LNCaP clone FGC (cell line): ENCODE data around the gene TMEM165.

Source experiments
- DNase-seq: peaks from one replicate; pipeline ENCODE4 v3.0.0-alpha.2; 2011; ENCODE audit warnings: low read depth
- H3K4me3 ChIP-seq: 2 replicates; pipeline ENCODE4 v1.5.1; 2011; ENCODE audit warnings: mild to moderate bottlenecking, low read depth, low read length, control low read depth
- TF ChIP-seq, protein P1 (sequence below): IDR thresholded peaks from 2 replicates; pipeline ENCODE4 v1.5.1; 2012; ENCODE audit warnings: mild to moderate bottlenecking; ENCODE audit not compliant: control insufficient read depth, insufficient read depth; ENCODE audit errors: extremely low read depth

The TMEM165 gene

DNA sequence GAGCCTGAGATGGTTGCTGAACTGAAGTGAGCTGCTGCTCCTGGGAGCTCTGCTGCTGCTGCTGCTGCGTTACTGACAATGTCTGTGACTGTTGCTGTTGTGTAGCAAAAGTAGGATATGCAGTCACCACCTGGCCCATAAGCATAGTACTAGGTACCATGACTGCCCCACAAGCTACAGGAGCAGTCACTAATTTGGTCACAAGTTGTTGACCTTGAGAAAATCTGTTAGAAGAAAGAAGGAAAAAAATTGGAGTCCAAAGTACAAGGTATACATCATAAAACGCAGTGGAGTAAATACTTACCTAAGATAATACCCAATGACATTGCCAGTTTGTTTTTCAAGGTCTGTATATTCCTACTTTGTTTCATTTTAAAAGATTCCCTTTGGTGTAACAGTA is 42.6 kb downstream of the TMEM165 start:
- peak; percentile 52 for DNase-seq

DNA sequence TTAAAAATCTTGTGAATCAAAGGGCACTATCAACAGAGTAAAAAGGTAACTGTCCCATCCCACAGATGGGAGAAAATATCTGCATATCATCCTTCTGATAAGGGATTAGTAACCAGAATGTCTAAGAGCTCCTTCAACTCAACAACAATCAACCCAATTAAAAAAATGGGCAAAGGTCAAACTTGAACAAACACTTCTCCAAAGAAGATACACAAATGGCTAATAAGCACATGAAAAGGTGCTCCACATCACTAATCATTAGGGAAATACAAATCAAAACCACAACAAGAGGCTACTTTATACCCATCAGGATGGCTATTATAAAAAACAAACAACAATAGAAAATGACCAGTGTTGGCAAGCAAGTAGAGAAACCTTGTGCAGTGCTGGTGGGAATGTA is 43.3 kb downstream of the TMEM165 start:
- TF ChIP-seq, protein P1, sequence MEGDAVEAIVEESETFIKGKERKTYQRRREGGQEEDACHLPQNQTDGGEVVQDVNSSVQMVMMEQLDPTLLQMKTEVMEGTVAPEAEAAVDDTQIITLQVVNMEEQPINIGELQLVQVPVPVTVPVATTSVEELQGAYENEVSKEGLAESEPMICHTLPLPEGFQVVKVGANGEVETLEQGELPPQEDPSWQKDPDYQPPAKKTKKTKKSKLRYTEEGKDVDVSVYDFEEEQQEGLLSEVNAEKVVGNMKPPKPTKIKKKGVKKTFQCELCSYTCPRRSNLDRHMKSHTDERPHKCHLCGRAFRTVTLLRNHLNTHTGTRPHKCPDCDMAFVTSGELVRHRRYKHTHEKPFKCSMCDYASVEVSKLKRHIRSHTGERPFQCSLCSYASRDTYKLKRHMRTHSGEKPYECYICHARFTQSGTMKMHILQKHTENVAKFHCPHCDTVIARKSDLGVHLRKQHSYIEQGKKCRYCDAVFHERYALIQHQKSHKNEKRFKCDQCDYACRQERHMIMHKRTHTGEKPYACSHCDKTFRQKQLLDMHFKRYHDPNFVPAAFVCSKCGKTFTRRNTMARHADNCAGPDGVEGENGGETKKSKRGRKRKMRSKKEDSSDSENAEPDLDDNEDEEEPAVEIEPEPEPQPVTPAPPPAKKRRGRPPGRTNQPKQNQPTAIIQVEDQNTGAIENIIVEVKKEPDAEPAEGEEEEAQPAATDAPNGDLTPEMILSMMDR = no peak
- no peak overlapping the region for H3K4me3 ChIP-seq
- no peak for DNase-seq

More for the DNA sequence above, 42.6 kb downstream of the TMEM165 start:
- TF ChIP-seq, protein P1 = no peak
- H3K4me3 ChIP-seq = no peak overlapping the region

DNA sequence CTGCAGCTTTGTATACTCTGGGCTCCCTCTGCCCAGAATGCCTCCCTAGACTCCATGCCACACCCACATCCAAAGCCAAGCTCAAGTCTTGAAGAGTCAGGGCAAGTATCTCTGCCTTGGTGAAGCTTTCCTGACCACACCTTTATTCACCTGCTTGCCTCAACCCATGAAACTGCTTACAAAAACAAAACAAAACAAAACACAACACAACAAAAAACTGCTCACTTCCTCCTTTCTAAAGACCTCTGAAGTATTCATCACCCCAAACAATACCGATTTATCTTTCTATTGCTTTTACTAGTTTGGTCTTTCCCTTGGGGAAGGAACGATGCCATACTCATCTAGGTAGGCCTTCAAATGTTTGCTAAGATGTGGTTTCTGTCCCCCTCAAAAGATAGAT is 45.0 kb downstream of the TMEM165 start:
- TF ChIP-seq, protein P1 = no peak
- no peak overlapping the region for H3K4me3 ChIP-seq
- no peak for DNase-seq

DNA sequence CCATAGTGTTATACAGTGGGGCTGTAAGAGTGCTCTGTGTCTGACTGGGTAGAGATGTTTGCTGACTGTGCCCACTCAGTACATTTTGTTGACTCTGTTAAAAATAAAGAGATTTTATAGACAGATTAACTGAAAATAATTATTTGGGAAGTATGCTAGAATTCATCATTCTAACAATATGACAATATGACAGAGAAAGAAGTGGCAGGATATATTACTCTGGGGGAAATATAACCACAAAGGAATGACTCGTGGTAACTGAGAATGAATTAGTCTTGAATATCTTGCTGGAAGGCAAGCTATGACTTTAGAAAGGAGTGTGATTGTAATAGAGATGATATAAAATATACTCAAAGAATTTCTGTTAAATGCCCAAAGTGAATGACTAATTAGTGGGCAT is 46.8 kb downstream of the TMEM165 start:
- no peak overlapping the region for H3K4me3 ChIP-seq
- TF ChIP-seq, protein P1 = no peak
- DNase-seq = no peak

DNA sequence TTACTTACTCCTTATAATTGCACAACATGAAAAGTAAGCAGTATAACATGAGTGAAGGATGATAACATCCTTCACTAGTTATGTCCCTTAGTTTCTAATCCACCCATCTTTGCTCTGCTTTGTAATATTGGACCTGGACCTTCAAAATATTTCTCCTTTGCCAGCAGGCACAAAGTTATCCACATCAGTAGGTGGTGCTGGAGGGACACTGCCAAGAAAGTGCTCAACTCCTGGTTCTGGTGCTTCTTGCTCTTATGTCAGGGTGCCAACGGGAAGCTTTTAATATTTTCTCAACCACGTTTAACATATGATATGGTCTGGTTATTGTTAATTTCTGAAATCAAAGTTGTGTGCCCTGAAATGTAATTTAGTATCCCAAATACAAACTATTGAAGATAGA is 49.1 kb downstream of the TMEM165 start:
- H3K4me3 ChIP-seq = no peak overlapping the region
- TF ChIP-seq, protein P1 = peak; percentile 70
- no peak for DNase-seq

DNA sequence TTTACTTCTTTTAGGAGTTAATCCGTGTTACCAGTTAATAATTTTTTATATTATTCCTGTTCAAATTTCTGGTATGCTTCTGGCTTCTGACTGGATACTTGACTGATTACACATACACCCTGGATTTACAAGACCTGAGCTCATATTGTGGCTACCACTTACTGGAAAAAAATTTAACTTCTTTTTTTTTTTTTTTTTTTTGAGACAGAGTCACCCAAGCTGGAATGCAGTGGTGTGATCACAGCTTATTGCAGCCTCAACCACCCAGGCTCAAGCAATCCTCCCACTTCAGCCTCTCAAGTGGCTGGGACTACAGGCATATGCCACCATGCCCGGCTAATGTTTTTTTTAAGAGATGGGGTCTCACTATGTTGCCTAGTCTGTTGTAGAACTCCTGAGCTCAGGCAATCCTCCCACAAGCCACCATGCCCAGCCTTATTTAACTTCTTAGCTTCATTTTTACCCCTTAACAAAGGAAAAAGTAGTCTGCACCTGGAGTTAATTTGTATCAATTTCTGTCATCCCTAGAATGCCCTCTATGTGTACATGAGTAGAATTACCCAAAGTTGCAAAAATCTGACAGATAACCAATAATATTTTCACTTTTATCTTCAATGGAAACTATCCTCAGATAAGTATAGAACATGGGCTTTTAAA is 50.3 kb downstream of the TMEM165 start:
- TF ChIP-seq, protein P1 = no peak
- no peak overlapping the region for H3K4me3 ChIP-seq
- DNase-seq = no peak

DNA sequence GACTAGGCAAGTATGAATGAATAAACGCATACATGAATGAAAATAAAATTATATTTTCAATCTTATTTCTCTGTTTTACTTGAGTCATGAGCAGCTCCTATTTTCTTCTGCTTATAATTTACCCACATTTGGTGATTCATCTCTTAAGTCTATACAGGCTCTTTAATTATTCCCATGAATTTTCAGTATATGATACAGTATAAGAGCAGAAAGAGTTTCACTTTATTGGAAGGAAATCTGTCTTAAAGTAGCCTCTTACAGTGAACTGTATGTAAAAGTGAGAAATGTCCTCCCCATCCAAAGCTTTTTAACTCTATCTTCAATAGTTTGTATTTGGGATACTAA is 50.8 kb downstream of the TMEM165 start:
- TF ChIP-seq, protein P1 = no peak
- no peak for DNase-seq
- H3K4me3 ChIP-seq = no peak overlapping the region
